Lower leg skin (tissue), 3 donors: ENCODE data around the gene DPH2.

ENCODE experiments used
- CTCF ChIP-seq, 3 donors: fragments of 450-650 bp; IDR thresholded peaks; one replicate each; pipeline ENCODE4 v1.5.1; 2016; ENCODE audit warnings: antibody characterized with exemption in 3 of 3, mild to moderate bottlenecking in 3 of 3, moderate library complexity in 2 of 3
- POLR2A ChIP-seq, 2 donors: fragments of 450-650 bp; IDR thresholded peaks; one replicate each; pipeline ENCODE4 v1.6.1; 2016 to 2017; ENCODE audit warnings: antibody characterized with exemption in 2 of 2, mild to moderate bottlenecking in 1 of 2, moderate library complexity in 1 of 2

- TF ChIP-seq POLR2A (IDR thresholded peaks at IDR 0.05): no peak
- no peak for TF ChIP-seq CTCF (IDR thresholded peaks at IDR 0.05)
These were observed 44.7 kb downstream of the DPH2 start for GRCh38 chr1:44014365-44015104.
